Esophagus squamous epithelium (tissue), 4 donors: ENCODE results near the gene SPATA1.

Source experiments
- POLR2A ChIP-seq, 4 donors: fragments of 450-650 bp; IDR thresholded peaks; one replicate each; pipeline ENCODE4 v1.6.1; 2017; ENCODE audit warnings: antibody characterized with exemption in 4 of 4, mild to moderate bottlenecking in 4 of 4, moderate library complexity in 3 of 4
- TF ChIP-seq, protein P1 (sequence below), 6 experiments: fragments of 450-650 bp in 4 of 6; fragments of 200-600 bp in 2 of 6; sonication (generic) in 2 of 6; IDR thresholded peaks; one replicate each; pipeline ENCODE4 v1.5.1; 2016 to 2019; ENCODE audit warnings: antibody characterized with exemption in 6 of 6, mild to moderate bottlenecking in 4 of 6, moderate library complexity in 4 of 6

DNA sequence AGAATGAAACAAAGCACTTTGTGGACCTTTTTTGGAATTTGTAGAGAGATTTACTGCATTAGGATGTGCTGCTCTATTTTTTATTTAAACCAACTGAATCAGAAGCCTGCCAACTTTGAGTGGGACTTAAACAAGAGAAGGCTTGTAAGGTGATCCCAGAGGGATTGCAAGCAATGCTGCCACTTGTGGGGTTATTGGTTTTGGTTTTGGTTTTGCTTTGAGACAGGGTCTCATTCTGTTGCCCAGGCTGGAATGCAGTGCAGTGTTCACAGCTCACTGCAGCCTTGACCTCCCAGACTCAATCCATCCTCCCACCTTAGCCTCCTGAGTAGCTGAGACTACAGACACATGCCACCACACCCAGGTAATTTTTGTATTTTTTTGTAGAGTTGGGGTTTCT is 32.4 kb downstream of the SPATA1 start:
- TF ChIP-seq, protein P1, sequence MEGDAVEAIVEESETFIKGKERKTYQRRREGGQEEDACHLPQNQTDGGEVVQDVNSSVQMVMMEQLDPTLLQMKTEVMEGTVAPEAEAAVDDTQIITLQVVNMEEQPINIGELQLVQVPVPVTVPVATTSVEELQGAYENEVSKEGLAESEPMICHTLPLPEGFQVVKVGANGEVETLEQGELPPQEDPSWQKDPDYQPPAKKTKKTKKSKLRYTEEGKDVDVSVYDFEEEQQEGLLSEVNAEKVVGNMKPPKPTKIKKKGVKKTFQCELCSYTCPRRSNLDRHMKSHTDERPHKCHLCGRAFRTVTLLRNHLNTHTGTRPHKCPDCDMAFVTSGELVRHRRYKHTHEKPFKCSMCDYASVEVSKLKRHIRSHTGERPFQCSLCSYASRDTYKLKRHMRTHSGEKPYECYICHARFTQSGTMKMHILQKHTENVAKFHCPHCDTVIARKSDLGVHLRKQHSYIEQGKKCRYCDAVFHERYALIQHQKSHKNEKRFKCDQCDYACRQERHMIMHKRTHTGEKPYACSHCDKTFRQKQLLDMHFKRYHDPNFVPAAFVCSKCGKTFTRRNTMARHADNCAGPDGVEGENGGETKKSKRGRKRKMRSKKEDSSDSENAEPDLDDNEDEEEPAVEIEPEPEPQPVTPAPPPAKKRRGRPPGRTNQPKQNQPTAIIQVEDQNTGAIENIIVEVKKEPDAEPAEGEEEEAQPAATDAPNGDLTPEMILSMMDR (IDR thresholded peaks at IDR 0.05) = no peak
- no peak for TF ChIP-seq POLR2A (IDR thresholded peaks at IDR 0.05)
